HCT116 (cell line): Measurements from ENCODE around the gene SEMA4F.

Source experiments
- CBX3 ChIP-seq: IDR thresholded peaks from 2 replicates; pipeline ENCODE4 v1.6.1; 2012; ENCODE audit warnings: low read depth
- CTCF ChIP-seq, 3 experiments: fragments of 200-600 bp in 1 of 3; sonication (generic) in 1 of 3; IDR thresholded peaks in 2 of 3; conservative IDR thresholded peaks in 1 of 3; 2 replicates each; pipeline ENCODE4 v1.5.1; 2012 to 2017; ENCODE audit warnings: low read depth in 2 of 3, low read length in 2 of 3, antibody characterized with exemption in 1 of 3, borderline replicate concordance in 1 of 3, control low read depth in 1 of 3, mild to moderate bottlenecking in 1 of 3, mixed read lengths in 1 of 3, mixed run types in 1 of 3, moderate library complexity in 1 of 3; ENCODE audit not compliant: insufficient read depth in 1 of 3
- EZH2phosphoT487 ChIP-seq: fragments of 200-600 bp; IDR thresholded peaks from 2 replicates; pipeline ENCODE4 v1.6.1; 2018; ENCODE audit warnings: antibody characterized with exemption, borderline replicate concordance
- FOSL1 ChIP-seq: IDR thresholded peaks from 2 replicates; pipeline ENCODE4 v1.6.1; 2012; ENCODE audit warnings: low read depth
- JUND ChIP-seq: IDR thresholded peaks from 2 replicates; pipeline ENCODE4 v1.6.1; 2012
- MAX ChIP-seq: IDR thresholded peaks from 2 replicates; pipeline ENCODE4 v1.6.1; 2012
- POLR2A ChIP-seq: IDR thresholded peaks from 2 replicates; pipeline ENCODE4 v1.7.0; 2011; ENCODE audit warnings: borderline replicate concordance; ENCODE audit not compliant: insufficient read depth, insufficient read length; ENCODE audit errors: extremely low read depth
- POLR2AphosphoS5 ChIP-seq: IDR thresholded peaks from 2 replicates; pipeline ENCODE4 v1.6.1; 2011; ENCODE audit warnings: mild to moderate bottlenecking, low read depth, low read length, moderate library complexity
- RAD21 ChIP-seq: IDR thresholded peaks from 2 replicates; pipeline ENCODE4 v1.6.1; 2012; ENCODE audit warnings: low read depth, mild to moderate bottlenecking
- REST ChIP-seq: IDR thresholded peaks from 2 replicates; pipeline ENCODE4 v1.6.1; 2012; ENCODE audit warnings: low read depth
- SIN3A ChIP-seq: IDR thresholded peaks from 2 replicates; pipeline ENCODE4 v1.6.1; 2012; ENCODE audit warnings: low read depth
- ZBTB33 ChIP-seq: IDR thresholded peaks from 2 replicates; pipeline ENCODE4 v1.6.1; 2011; ENCODE audit warnings: mild to moderate bottlenecking, low read length, moderate library complexity; ENCODE audit not compliant: insufficient replicate concordance; ENCODE audit errors: extremely low read depth
- ZFX ChIP-seq: fragments of 450-650 bp; IDR thresholded peaks from 2 replicates; pipeline ENCODE4 v1.6.1; 2017
- ZNF274 ChIP-seq: fragments of 200-500 bp; sonication (Bioruptor generic); IDR thresholded peaks from 2 replicates; pipeline ENCODE4 v1.6.1; 2014; ENCODE audit warnings: mild to moderate bottlenecking, low read depth, low read length, inconsistent platforms

- TF ChIP-seq POLR2AphosphoS5 = no peak
- no peak for TF ChIP-seq CTCF (IDR thresholded peaks at IDR 0.05 in 2 of 3, conservative IDR thresholded peaks at IDR 0.05 in 1 of 3; ENCODE audit: borderline replicate concordance in 1 of 3, insufficient read depth in 1 of 3, low read depth in 2 of 3, low read length in 2 of 3)
- no peak for TF ChIP-seq RAD21
- no peak for TF ChIP-seq ZFX
- no peak for TF ChIP-seq REST
- no peak for TF ChIP-seq SIN3A
- no peak for TF ChIP-seq CBX3
- no peak for TF ChIP-seq EZH2phosphoT487
- no peak for TF ChIP-seq FOSL1
- TF ChIP-seq ZBTB33 = no peak
- TF ChIP-seq JUND = no peak
- no peak for TF ChIP-seq POLR2A
- no peak for TF ChIP-seq ZNF274
- TF ChIP-seq MAX = no peak
These were observed 31.4 kb downstream of the SEMA4F start for GRCh38 chr2:74685408-74685807.
